GM12878 (cell line): Measurements from ENCODE around the gene RIMBP2. TPM values are rescaled to one million over a fixed set of nuclear protein-coding genes. Genes with fewer than 3 reads are reported as not detected.

ENCODE experiments used
- ATAC-seq: fragments of 200-7000 bp; cut with Tn5 transposase; 3 replicates; pipeline ENCODE4 v1.9.1; 2020; ENCODE audit warnings: mild to moderate bottlenecking, moderate library complexity
- BruUV-seq: library from RNA; stranded (reverse); fragments of 400-500 nt; replicated peaks from 2 replicates; lab custom pipeline; 2021; lab: Mats Ljungman, UMichigan
- CTCF ChIA-PET: fragments of 300-600 bp; sonication (Branson Sonifier 250); formaldehyde crosslinking; extraction: SDS; loops from one replicate; lab custom pipeline; 2021; ENCODE audit warnings: inconsistent platforms; lab: Yijun Ruan, JAX
- POLR2A ChIA-PET: fragments of 350-600 bp; formaldehyde crosslinking; extraction: SDS; loops from one replicate; lab custom pipeline; 2021; ENCODE audit warnings: inconsistent platforms; lab: Charles Lee
- RAD21 ChIA-PET: fragments of 300-600 bp; sonication (Branson Sonifier 250); formaldehyde crosslinking; loops from one replicate; lab custom pipeline; 2023; ENCODE audit warnings: antibody characterized with exemption; ENCODE audit not compliant: unreplicated experiment; lab: Charles Lee
- SMC1A ChIA-PET: fragments of 300-600 bp; sonication (Branson Sonifier 250); formaldehyde crosslinking; loops from one replicate; lab custom pipeline; 2023; ENCODE audit not compliant: unreplicated experiment, uncharacterized antibody; lab: Charles Lee
- DNase-seq: peaks from one replicate; pipeline ENCODE4 v3.0.0-alpha.2; 2011; ENCODE audit warnings: low read depth, low spot score
- FAIRE-seq: peaks from 3 replicates; lab custom pipeline; 2011; peaks lifted over from hg19 to GRCh38; lab: Jason Lieb, UNC
- H2AFZ ChIP-seq: 2 replicates; pipeline ENCODE4 v1.6.0; 2011; ENCODE audit warnings: low read depth, low read length, control low read depth; ENCODE audit not compliant: control insufficient read depth
- H3K27ac ChIP-seq: 2 replicates; pipeline ENCODE4 v1.5.1; 2011; ENCODE audit warnings: control low read depth; ENCODE audit not compliant: control insufficient read depth, insufficient read depth
- H3K27me3 ChIP-seq, 2 experiments: replicated peaks in 1 of 2; 2 replicates each; pipeline versions ENCODE4 v1.6.0 to v1.6.1; 2011; ENCODE audit warnings: low read length in 1 of 2; ENCODE audit not compliant: control insufficient read depth in 2 of 2, insufficient read depth in 2 of 2
- H3K36me3 ChIP-seq, 2 experiments: 2 replicates each; pipeline ENCODE4 v1.5.1; 2011; ENCODE audit warnings: low read length in 1 of 2; ENCODE audit not compliant: control insufficient read depth in 2 of 2, insufficient read depth in 2 of 2
- H3K4me1 ChIP-seq: 2 replicates; pipeline ENCODE4 v1.6.1; 2011; ENCODE audit warnings: mild to moderate bottlenecking, low read length, moderate library complexity, mixed read lengths; ENCODE audit not compliant: control insufficient read depth, insufficient read depth
- H3K4me2 ChIP-seq: 2 replicates; pipeline ENCODE4 v1.6.0; 2011; ENCODE audit warnings: control low read depth; ENCODE audit not compliant: control insufficient read depth, insufficient read depth
- H3K4me3 ChIP-seq: fragments of 200-600 bp; sonication (generic); 2 replicates; pipeline ENCODE4 v1.5.1; 2016
- H3K79me2 ChIP-seq: 2 replicates; pipeline ENCODE4 v1.6.0; 2011; ENCODE audit warnings: low read length; ENCODE audit not compliant: control insufficient read depth, insufficient read depth
- H3K9ac ChIP-seq: 2 replicates; pipeline ENCODE4 v1.8.0; 2011; ENCODE audit warnings: low read length, control low read depth, mixed read lengths; ENCODE audit not compliant: control insufficient read depth, insufficient read depth
- H3K9me3 ChIP-seq: replicated peaks from 3 replicates; pipeline ENCODE4 v1.5.1; 2011; ENCODE audit warnings: mild to moderate bottlenecking, low read length; ENCODE audit not compliant: control insufficient read depth, insufficient read depth
- H4K20me1 ChIP-seq: 2 replicates; pipeline ENCODE4 v1.6.0; 2011; ENCODE audit not compliant: control insufficient read depth, insufficient read depth
- ATF7 ChIP-seq: fragments of 450-650 bp; IDR thresholded peaks from 2 replicates; pipeline ENCODE4 v1.6.1; 2016; ENCODE audit warnings: low read depth, mild to moderate bottlenecking
- MYC ChIP-seq: IDR thresholded peaks from 2 replicates; pipeline ENCODE4 v1.6.1; 2011; ENCODE audit warnings: mild to moderate bottlenecking, low read length, moderate library complexity, inconsistent platforms; ENCODE audit not compliant: insufficient read depth, insufficient replicate concordance, insufficient read length, severe bottlenecking
- PAX8 ChIP-seq: fragments of 450-650 bp; IDR thresholded peaks from 2 replicates; pipeline ENCODE4 v1.6.1; 2017; ENCODE audit warnings: mild to moderate bottlenecking, moderate library complexity
- SIX5 ChIP-seq: IDR thresholded peaks from 2 replicates; pipeline ENCODE4 v1.6.1; 2011; ENCODE audit warnings: mild to moderate bottlenecking, low read depth, low read length, moderate library complexity; ENCODE audit not compliant: severe bottlenecking
- SKIL ChIP-seq: fragments of 450-650 bp; IDR thresholded peaks from 2 replicates; pipeline ENCODE4 v1.6.1; 2017; ENCODE audit warnings: mild to moderate bottlenecking, low read depth, inconsistent platforms; ENCODE audit not compliant: poor library complexity, severe bottlenecking
- ZNF687 ChIP-seq: fragments of 450-650 bp; IDR thresholded peaks from 2 replicates; pipeline ENCODE4 v1.6.1; 2017; ENCODE audit warnings: mild to moderate bottlenecking, moderate library complexity
- ZSCAN29 ChIP-seq: fragments of 450-650 bp; IDR thresholded peaks from 2 replicates; pipeline ENCODE4 v1.6.1; 2017; ENCODE audit warnings: mild to moderate bottlenecking, moderate library complexity
- WGBS: methylation state at CpG from one replicate; pipeline ENCODE4 v1.1.6; 2016; ENCODE audit warnings: low lambda C conversion rate; ENCODE audit not compliant: insufficient replicate concordance, insufficient coverage; ENCODE audit errors: missing lambda C conversion rate; 5-methylcytosine and 5-hydroxymethylcytosine counted together
- in situ Hi-C: fragments of 300-500 bp; cut with MboI; formaldehyde crosslinking; loops from 9 replicates; pipeline ENCODE4 v1.14.3; 2018; ENCODE audit warnings: mixed read lengths
- intact Hi-C: fragments of 100-400 bp; cut with micrococcal nuclease; formaldehyde crosslinking; loops from one replicate; pipeline ENCODE4 v1.14.2; 2022; ENCODE audit not compliant: unreplicated experiment
- polyA plus RNA-seq, 11 experiments: library from polyadenylated mRNA; depleted of rRNA in 4 of 11; unstranded in 6 of 11; stranded (reverse) in 5 of 11; fragments of >200 nt; fragmentation: Nextera tagmentation in 4 of 11; fragmentation: Illumina TruSeq in 1 of 11; extraction: Ambion mirVana in 4 of 11; extraction: Trizol in 1 of 11; gene quantifications; 1 replicate in 1 of 11; 2 replicates in 10 of 11; pipeline versions ENCODE4 v1.2.1 to v1.2.3, GENCODE V29; 2011 to 2016; ENCODE audit warnings: inconsistent platforms in 2 of 11, missing spikeins in 2 of 11, low read depth in 1 of 11
- total RNA-seq, 4 experiments: library from RNA; depleted of rRNA in 3 of 4; stranded (reverse); fragments of >200 nt in 3 of 4; fragmentation: Illumina TruSeq in 1 of 4; extraction: Trizol in 1 of 4; gene quantifications; 2 replicates each; pipeline versions ENCODE4 v1.2.1 to v1.2.3, GENCODE V29; 2013 to 2021

Gene RIMBP2
- total and polyA plus RNA-seq, 10 of the 15 experiments (the other 5 are each of a cell fraction or from before 2014, with no cell fraction given): 0.04 to 2.9 (median 0.07) TPM; not detected in 1

- H3K27ac ChIP-seq: no peak overlapping the region
- 5% methylated on average over 7 of the region's 7 CpGs for WGBS
- TF ChIP-seq ATF7 (no peak), SKIL (no peak), SIX5 (no peak), MYC (no peak), PAX8 (no peak), ZNF687 (no peak), ZSCAN29 (no peak)
- TF ChIP-seq, all 136 proteins: peak for 0
- no peak for DNase-seq
- Histone ChIP-seq H3K4me3 (no peak overlapping the region), H3K36me3 (no peaks in the 10 kb centered on the region), H3K9ac (no peak overlapping the region), H3K79me2 (no peaks in the 10 kb centered on the region; the same call in 1 of the 2 replicates), H3K4me1 (no peaks in the 10 kb centered on the region), H2AFZ (no peak overlapping the region), H4K20me1 (no peaks in the 10 kb centered on the region), H3K4me2 (no peak overlapping the region), H3K27me3 (no peaks in the 10 kb centered on the region), H3K9me3 (no peaks in the 10 kb centered on the region; the same call in 2 of the 3 replicates)
- FAIRE-seq: no peak
- BruUV-seq: no TSS peak
- POLR2A ChIA-PET: interaction anchor here (1.2 kb wide), 1 partner anchor 17 kb away, joined by 3 read pairs; no protein-coding TSS in a partner anchor
- SMC1A ChIA-PET: no interaction called here
- intact Hi-C loops: no loop called here
- no peak for ATAC-seq
- in situ Hi-C loops: no loop called here
- CTCF ChIA-PET: no interaction called here
- RAD21 ChIA-PET: no interaction called here
Observed at GRCh38 chr12:130696379-130697100, 19.6 kb downstream of the RIMBP2 start.
